KG1 (cell line): ENCODE measurements around the gene PCDHGA1.
"Not testable (repeated sequence)": the region's sequence is repeated elsewhere in the genome, so short reads cannot be mapped to it uniquely, and the experiment has no call there.

Experiments used
- DNase-seq: peaks from one replicate; lab custom pipeline; 2025; lab: John Stamatoyannopoulos, UW

Gene PCDHGA1

GRCh38 chr5:141412854-141413539 lies 82.7 kb downstream of the PCDHGA1 start, which contains the start of gene PCDHGA10:
Gene PCDHGA10, plus strand, starts transcription at chr5:141412987. Its CDS starts 189 bp downstream, at chr5:141413176.
- DNase-seq, result peak; percentile 5

- DNase-seq, result no peak
Measured at GRCh38 chr5:141413540-141414069, 83.3 kb downstream of the PCDHGA1 start.

DNA sequence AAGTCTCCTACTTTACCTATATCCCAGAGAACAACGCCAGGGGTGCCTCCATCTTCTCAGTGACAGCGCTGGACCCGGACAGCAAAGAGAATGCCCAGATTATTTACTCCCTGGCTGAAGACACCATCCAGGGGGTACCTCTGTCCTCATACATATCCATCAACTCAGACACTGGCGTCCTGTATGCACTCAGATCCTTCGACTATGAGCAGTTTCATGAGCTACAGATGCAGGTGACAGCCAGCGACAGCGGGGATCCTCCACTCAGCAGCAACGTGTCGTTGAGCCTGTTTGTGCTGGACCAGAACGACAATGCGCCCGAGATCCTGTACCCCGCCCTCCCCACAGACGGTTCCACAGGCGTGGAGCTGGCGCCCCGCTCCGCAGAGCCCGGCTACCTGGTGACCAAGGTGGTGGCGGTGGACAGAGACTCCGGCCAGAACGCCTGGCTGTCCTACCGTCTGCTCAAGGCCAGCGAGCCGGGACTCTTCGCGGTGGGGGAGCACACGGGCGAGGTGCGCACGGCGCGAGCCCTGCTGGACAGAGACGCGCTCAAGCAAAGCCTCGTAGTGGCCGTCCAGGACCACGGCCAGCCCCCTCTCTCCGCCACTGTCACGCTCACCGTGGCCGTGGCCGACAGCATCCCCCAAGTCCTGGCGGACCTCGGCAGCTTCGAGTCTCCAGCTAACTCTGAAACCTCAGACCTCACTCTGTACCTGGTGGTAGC lies 84.4 kb downstream of the PCDHGA1 start:
- DNase-seq, result not testable (repeated sequence)

GRCh38 chr5:141415275-141415618 lies 84.9 kb downstream of the PCDHGA1 start:
- DNase-seq, result not testable (repeated sequence)

GRCh38 chr5:141417494-141418172 lies 87.3 kb downstream of the PCDHGA1 start, which contains the start of gene PCDHGB7:
Gene PCDHGB7, plus strand, starts transcription at chr5:141417677. Its CDS starts 183 bp downstream, at chr5:141417860.
- not testable (repeated sequence) for DNase-seq

- DNase-seq, result no peak
Measured at GRCh38 chr5:141419074-141419880, 89.0 kb downstream of the PCDHGA1 start.

DNA sequence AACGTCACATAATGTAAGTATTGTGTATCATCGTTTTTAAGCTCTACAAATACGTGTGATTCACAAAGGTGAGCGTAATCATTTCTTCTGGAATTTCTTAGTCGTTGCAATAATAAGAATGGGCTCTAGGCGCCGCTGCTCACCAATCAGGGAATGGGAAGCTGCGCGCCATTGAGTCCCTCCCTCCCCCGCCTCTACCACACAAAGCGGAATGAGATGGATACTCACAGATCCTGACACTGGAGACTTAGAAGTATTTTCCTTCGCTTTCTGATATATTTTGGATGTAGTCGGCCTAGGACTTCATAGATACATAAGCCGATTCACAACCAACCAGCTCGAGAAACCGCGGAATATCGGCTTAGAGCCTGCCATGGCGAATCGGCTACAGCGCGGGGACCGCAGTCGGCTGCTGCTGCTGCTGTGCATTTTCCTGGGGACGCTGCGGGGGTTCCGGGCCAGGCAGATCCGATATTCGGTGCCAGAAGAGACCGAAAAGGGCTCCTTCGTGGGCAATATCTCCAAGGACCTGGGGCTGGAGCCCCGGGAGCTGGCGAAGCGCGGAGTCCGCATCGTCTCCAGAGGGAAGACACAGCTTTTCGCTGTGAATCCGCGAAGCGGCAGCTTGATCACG lies 90.7 kb downstream of the PCDHGA1 start, which contains the start of gene PCDHGA11:
PCDHGA11 (plus strand) TSS at position 197 of the 634 bp plus-strand sequence; CDS start at position 374, 177 bp downstream.
- DNase-seq, result no peak

DNA sequence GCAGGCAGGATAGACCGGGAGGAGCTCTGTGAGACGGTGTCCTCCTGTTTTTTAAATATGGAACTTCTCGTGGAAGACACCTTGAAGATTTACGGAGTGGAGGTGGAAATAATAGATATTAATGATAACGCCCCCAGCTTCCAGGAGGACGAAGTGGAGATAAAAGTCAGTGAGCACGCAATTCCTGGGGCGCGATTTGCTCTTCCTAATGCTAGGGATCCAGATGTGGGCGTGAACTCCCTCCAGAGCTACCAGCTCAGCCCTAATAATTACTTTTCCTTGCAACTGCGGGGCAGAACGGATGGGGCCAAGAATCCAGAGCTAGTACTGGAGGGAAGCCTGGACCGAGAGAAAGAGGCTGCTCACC lies 91.2 kb downstream of the PCDHGA1 start:
- DNase-seq, result no peak

DNA sequence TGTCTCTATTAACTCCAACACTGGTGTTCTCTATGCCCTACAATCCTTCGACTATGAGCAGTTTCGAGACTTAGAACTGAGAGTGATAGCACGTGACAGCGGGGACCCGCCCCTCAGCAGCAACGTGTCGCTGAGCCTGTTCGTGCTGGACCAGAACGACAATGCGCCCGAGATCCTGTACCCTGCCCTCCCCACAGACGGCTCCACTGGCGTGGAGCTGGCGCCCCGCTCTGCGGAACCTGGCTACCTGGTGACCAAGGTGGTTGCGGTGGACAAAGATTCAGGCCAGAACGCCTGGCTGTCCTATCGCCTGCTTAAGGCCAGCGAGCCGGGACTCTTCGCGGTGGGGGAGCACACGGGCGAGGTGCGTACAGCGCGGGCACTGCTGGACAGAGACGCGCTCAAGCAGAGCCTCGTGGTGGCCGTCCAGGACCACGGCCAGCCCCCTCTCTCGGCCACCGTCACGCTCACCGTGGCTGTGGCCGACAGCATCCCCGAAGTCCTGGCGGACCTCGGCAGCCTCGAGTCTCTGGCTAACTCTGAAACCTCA lies 92.5 kb downstream of the PCDHGA1 start:
- DNase-seq, result no peak

GRCh38 chr5:141427783-141428426 lies 97.6 kb downstream of the PCDHGA1 start:
- DNase-seq, result no peak

DNA sequence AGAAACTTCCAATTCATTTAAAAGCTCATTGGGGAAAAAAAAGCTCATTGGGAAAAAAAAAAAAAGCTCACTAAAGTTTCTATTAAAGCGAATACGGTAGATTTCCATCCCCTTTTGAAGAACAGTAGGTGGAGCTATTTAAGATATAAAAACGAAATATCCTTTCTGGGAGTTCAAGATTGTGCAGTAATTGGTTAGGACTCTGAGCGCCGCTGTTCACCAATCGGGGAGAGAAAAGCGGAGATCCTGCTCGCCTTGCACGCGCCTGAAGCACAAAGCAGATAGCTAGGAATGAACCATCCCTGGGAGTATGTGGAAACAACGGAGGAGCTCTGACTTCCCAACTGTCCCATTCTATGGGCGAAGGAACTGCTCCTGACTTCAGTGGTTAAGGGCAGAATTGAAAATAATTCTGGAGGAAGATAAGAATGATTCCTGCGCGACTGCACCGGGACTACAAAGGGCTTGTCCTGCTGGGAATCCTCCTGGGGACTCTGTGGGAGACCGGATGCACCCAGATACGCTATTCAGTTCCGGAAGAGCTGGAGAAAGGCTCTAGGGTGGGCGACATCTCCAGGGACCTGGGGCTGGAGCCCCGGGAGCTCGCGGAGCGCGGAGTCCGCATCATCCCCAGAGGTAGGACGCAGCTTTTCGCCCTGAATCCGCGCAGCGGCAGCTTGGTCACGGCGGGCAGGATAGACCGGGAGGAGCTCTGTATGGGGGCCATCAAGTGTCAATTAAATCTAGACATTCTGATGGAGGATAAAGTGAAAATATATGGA lies 100.2 kb downstream of the PCDHGA1 start, which contains the start of gene PCDHGA12:
PCDHGA12 (plus strand) TSS at position 176 of the 782 bp plus-strand sequence; CDS start at position 429, 253 bp downstream.
- no peak for DNase-seq

- DNase-seq, result no peak
Measured at GRCh38 chr5:141431286-141431685, 101.0 kb downstream of the PCDHGA1 start.

GRCh38 chr5:141432308-141432707 lies 102.0 kb downstream of the PCDHGA1 start:
- not testable (repeated sequence) for DNase-seq

DNA sequence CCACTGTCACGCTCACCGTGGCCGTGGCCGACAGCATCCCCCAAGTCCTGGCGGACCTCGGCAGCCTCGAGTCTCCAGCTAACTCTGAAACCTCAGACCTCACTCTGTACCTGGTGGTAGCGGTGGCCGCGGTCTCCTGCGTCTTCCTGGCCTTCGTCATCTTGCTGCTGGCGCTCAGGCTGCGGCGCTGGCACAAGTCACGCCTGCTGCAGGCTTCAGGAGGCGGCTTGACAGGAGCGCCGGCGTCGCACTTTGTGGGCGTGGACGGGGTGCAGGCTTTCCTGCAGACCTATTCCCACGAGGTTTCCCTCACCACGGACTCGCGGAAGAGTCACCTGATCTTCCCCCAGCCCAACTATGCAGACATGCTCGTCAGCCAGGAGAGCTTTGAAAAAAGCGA lies 102.4 kb downstream of the PCDHGA1 start:
- DNase-seq, result not testable (repeated sequence)

GRCh38 chr5:141434006-141434405 lies 103.7 kb downstream of the PCDHGA1 start:
- DNase-seq, result no peak

DNA sequence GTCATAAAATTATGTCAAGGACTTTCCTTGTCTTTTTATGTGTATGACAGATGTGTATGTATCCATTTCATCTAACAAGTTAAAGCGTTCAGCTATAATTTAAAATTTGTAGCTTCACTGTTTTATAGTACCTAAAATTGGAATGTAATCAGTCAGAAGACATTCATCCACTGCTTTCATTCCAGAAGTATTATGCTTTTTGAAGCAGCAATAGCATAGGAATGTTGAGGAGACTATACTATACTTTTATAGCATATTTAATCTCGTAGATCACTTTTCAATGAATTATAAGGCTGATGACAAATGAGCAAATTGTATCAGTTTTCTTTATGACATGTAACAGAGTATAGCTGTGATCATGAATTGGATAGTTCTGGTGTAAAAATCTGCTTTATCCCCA lies 106.9 kb downstream of the PCDHGA1 start:
- no peak for DNase-seq

DNA sequence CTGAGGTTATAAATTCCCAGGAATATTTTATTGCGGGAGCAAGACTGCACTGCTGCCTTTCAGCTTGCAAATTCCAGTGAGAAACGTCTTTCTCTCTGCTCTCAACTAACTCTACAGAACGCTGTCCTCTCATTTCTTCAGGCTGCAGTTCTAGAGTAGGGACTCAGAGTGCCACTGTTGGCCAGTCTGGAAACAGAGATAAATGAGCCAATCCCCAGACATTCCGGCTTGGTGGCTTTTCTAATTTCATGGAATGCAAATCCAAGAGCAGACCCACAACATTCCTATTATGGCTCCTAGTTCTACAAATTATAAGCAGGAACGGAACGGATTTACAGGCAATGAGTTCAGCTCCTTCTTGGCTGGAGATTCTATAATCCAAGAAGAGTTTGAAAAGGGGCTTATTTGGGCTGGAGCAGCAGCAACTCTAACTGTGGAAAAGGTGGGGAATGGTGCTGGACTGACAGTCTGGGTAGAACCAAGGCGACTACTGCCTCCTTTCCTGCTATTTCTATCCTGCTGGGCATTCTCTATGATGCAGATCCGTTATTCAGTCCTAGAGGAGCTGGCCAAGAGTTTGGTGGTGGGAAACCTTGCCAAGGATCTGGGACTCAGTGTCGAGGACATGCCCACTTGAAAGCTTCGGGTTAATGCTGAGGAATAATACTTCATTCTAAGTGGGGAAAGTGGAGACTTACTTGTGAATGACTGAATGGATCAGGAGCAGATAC lies 109.3 kb downstream of the PCDHGA1 start:
- no peak for DNase-seq

DNA sequence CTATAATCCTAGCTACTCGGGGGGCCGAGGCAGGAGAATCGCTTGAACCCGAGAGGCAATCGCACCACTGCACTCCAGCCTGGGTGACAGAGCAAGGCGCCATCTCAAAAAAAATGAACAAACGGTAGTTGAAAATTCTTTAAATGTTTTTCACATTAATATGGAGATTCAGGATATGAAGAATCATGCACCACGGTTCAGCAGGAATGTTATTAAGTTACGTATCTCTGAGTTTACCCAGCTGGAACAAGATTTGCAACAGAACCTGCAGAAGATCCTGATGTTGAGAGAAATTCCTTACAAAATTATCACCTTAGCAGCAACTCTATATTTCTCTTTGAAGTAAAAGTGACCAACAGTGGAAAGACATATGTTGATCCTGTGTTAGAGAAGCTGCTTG lies 110.0 kb downstream of the PCDHGA1 start:
- no peak for DNase-seq
